COLO668 (cell line): ENCODE measurements around the gene KCNK4.

Experiments used
- DNase-seq: peaks from one replicate; lab custom pipeline; 2025; ENCODE audit not compliant: unreplicated experiment; lab: John Stamatoyannopoulos, UW

KCNK4 gene

DNA sequence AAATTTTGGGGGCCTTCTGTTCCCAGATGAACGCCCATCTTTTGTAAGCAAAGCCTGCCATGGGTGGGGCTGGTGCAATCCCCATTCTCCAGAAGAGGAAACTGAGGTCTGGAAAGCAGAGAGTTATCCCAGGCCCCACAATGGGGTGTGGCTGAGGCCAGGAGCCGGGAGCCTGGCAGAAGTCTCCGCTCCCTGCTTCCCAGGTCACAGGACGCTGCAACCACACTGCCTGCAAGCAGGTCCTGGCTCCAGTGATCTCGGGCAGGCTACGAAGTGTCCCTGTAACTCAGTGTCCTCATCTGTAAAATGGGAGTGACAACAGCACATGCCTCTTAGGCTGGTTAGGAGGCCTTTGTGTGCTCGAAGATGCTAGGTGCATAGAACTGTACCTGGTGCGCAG is 38.1 kb upstream of the KCNK4 start:
- no peak for DNase-seq

GRCh38 chr11:64253481-64253880 is 37.6 kb upstream of the KCNK4 start:
- no peak for DNase-seq

GRCh38 chr11:64254326-64254725 is 36.8 kb upstream of the KCNK4 start:
- DNase-seq = no peak

GRCh38 chr11:64255135-64256128 is 35.7 kb upstream of the KCNK4 start:
- DNase-seq = no peak

- no peak for DNase-seq
Observed at GRCh38 chr11:64256300-64256699, 34.8 kb upstream of the KCNK4 start.

GRCh38 chr11:64258356-64258755 is 32.7 kb upstream of the KCNK4 start:
- DNase-seq = no peak

DNA sequence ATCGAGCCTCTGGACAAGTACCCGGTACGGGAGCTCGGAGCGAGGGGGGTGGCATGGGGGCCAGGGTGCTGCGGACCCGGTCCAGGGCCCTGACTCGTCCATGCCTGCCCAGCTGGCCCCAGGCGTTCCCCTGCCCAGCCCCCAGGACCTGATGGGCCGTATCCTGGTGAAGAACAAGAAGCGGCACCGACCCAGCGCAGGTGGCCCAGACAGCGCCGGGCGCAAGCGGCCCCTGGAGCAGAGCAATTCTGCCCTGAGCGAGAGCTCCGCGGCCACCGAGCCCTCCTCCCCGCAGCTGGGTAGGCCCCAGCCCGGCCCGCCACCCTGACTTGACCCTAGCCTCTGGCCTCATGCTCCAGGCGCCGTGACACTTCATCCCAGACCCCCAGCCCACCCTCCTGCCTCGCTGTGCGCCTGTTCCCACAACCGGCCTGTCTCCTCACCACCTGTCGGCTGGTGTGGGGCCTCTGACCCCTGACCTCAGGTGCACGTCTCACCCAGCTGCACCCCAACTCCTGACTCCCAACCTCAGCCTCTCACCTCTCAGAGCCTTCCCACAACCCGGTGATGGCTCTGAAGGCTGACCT is 32.1 kb upstream of the KCNK4 start:
- no peak for DNase-seq

DNA sequence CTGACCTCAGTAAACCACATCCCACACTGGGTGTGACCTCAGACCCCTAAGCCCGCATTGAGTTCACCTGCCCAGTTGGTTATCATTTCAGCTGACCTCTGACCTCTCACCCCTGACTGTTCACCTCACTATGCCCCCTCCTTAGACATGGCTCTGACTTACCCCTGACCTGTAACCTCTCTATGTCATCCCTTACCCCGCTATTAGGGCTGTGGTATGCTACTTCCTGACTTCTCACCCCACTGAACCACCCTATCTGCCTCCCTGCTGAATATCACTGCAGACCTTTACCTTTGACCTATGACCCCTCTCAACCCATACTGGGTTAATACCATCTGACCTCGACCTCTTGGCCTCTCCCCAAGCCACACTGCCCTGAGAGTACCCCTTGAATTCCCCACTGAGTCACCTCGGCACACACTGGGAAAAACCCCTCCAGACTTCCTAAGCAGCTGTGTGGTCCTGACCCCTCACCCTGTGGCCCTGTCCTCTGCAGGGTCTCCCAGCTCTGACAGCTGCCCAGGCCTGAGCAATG is 31.5 kb upstream of the KCNK4 start:
- DNase-seq = no peak

DNA sequence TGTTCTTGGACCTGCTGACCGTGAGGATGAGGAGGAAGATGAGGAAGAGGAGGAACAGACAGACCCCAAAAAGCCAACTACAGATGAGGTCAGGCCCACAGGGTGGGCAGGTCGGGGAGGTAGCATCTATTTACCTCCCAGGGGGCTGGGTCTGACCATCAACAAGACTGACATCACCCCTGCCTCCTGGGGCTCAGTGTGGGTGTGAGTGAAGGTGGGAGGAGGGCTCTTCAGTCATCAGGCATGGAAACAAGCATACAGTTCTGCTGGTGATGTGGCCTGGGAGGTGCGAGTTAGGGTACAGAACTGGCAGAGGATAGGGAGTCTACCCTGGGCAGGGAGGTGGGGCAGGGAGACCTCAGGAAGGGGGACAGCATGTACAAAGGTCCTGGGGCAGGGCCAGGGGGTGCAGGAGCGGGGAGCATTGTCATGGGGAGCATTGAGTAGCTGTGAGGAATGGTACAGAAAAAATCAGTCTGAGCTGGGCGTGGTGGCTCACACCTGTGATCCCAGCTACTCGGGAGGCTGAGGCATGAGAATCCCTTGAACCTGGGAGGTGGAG is 30.9 kb upstream of the KCNK4 start:
- no peak for DNase-seq

DNA sequence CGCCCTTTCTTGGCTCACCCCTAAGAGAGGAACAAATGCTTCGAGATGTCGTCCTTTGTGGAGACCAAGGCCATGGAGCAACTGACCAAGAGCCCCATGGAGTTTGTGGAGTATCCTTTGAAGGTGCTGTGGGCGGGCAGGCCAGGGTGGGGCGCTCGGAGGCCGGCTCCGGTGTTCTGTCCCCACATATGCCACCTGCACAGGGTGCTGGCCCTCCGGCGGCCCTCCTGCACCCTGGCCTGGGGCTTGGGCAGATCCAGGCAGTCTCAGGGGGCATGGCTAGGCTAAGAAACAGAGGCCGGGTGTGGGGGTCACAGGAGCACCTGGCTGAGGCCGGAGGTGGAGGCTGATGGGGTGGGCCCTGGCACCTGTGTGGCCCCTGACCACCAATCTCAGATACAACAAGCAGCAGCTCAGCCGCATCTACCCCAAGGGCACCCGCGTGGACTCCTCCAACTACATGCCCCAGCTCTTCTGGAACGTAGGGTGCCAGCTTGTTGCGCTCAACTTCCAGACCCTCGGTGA is 29.5 kb upstream of the KCNK4 start:
- no peak for DNase-seq

- no peak for DNase-seq
Observed at GRCh38 chr11:64262271-64263002, 28.7 kb upstream of the KCNK4 start.

GRCh38 chr11:64263021-64263946 is 27.8 kb upstream of the KCNK4 start:
- DNase-seq = no peak

- no peak for DNase-seq
Observed at GRCh38 chr11:64263947-64264317, 27.2 kb upstream of the KCNK4 start.

- DNase-seq = no peak
Observed at GRCh38 chr11:64264371-64264852, 26.7 kb upstream of the KCNK4 start.

GRCh38 chr11:64265176-64266160 is 25.6 kb upstream of the KCNK4 start:
- no peak for DNase-seq

- DNase-seq = no peak
Observed at GRCh38 chr11:64266339-64266738, 24.8 kb upstream of the KCNK4 start.

DNA sequence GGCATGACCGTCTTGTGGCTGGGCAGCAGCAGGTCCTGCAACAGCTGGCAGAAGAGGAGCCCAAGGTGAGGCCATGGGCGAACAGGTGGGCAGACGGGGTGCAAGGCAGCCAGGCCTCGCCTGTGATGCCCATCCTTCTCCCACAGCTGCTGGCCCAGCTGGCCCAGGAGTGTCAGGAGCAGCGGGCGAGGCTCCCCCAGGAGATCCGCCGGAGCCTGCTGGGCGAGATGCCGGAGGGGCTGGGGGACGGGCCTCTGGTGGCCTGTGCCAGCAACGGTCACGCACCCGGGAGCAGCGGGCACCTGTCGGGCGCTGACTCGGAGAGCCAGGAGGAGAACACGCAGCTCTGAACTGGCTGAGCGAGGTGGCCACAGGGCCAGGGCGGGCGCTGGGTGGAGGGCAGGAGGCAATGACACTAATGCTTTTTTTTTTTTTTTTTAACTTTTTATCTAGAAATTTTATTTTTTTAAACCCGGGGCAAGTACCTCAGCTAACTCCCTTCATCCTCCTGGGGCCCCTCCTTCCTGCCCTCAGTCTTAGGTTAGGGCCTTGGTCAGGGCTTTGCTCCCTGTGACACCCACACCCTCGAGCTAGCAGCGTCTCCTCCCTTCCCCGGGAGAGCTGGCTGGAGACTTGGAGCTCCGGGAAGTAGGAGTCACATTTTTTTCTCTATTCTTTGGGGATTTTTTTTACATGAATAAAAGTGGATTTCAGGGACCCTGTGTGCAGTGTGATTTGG is 23.7 kb upstream of the KCNK4 start:
- peak; percentile 29 for DNase-seq
